Gastroesophageal sphincter (tissue), 3 donors: ENCODE data around the gene GAS2.

Source experiments
- CTCF ChIP-seq, 4 experiments: fragments of 200-600 bp in 2 of 4; fragments of 450-650 bp in 2 of 4; sonication (generic) in 1 of 4; IDR thresholded peaks; one replicate each; pipeline ENCODE4 v1.5.1; 2017 to 2019; ENCODE audit warnings: antibody characterized with exemption in 4 of 4, mild to moderate bottlenecking in 2 of 4, moderate library complexity in 2 of 4
- EP300 ChIP-seq: sonication (generic); formaldehyde crosslinking; IDR thresholded peaks from one replicate; pipeline ENCODE4 v1.6.1; 2017; ENCODE audit warnings: antibody characterized with exemption, mild to moderate bottlenecking
- POLR2A ChIP-seq, 2 donors: fragments of 450-650 bp; IDR thresholded peaks; one replicate each; pipeline ENCODE4 v1.6.1; 2017; ENCODE audit warnings: antibody characterized with exemption in 2 of 2, mild to moderate bottlenecking in 2 of 2, moderate library complexity in 1 of 2

- TF ChIP-seq EP300: no peak
- TF ChIP-seq CTCF (IDR thresholded peaks at IDR 0.05): no peak
- no peak for TF ChIP-seq POLR2A (IDR thresholded peaks at IDR 0.05)
These were observed 14.9 kb downstream of the GAS2 start for GRCh38 chr11:22681281-22681812.
